ENCODE measurements around the gene QRSL1.
"Not testable (repeated sequence)": the region's sequence is repeated elsewhere in the genome, so short reads cannot be mapped to it uniquely, and the experiment has no call there.

The QRSL1 gene

GRCh38 chr6:106700581-106700980 lies 71.2 kb downstream of the QRSL1 start:
- H3K36me3 ChIP-seq (ENCODE audit: low read length) = no peaks in the 10 kb centered on the region
- H3K27me3 ChIP-seq (ENCODE audit: low read length) = no peaks in the 10 kb centered on the region
- H3K27ac ChIP-seq (ENCODE audit: low read depth, low read length) = peak overlapping the region; percentile 100
- H2AFZ ChIP-seq (ENCODE audit: low read depth, low read length, severe bottlenecking) = peak overlapping the region; percentile 54
- no peaks in the 10 kb centered on the region for H3K9me2 ChIP-seq (replicated peaks; ENCODE audit: insufficient read depth, low read length)
- peak overlapping the region; percentile 91 for H3K4me2 ChIP-seq (ENCODE audit: low read depth, low read length, poor library complexity, severe bottlenecking)
- H3K4me3 ChIP-seq (ENCODE audit: insufficient read depth, low read length, poor library complexity, severe bottlenecking) = no peak overlapping the region
- peaks cover 38% of the 10 kb centered on the region for H3F3A ChIP-seq (ENCODE audit: insufficient read depth)
- H3K9ac ChIP-seq (ENCODE audit: low read length) = peak overlapping the region; percentile 58
- no peaks in the 10 kb centered on the region for H4K20me1 ChIP-seq (ENCODE audit: low read depth, low read length)
- H3K9me3 ChIP-seq (ENCODE audit: insufficient read depth, low read length) = peaks cover 10% of the 10 kb centered on the region; the same call in 1 of the 2 replicates
- TF ChIP-seq CTCF (IDR thresholded peaks at IDR 0.05; ENCODE audit: insufficient read depth, low read length, poor library complexity, severe bottlenecking) (no peak), EZH2phosphoT487 (conservative IDR thresholded peaks at IDR 0.05; ENCODE audit: low read length) (no peak)
- no peaks in the 10 kb centered on the region for H3K79me2 ChIP-seq (ENCODE audit: insufficient read depth, low read length)

GRCh38 chr6:106701201-106701600 lies 71.8 kb downstream of the QRSL1 start:
- Histone ChIP-seq H2AFZ (ENCODE audit: low read depth, low read length, severe bottlenecking) (peak overlapping the region; percentile 54), H3K9ac (ENCODE audit: low read length) (peak overlapping the region; percentile 58), H3K4me3 (ENCODE audit: insufficient read depth, low read length, poor library complexity, severe bottlenecking) (peak overlapping the region; percentile 33), H3K9me3 (ENCODE audit: insufficient read depth, low read length) (peaks cover 16% of the 10 kb centered on the region; the same call in 1 of the 2 replicates), H3K4me2 (ENCODE audit: low read depth, low read length, poor library complexity, severe bottlenecking) (peak overlapping the region; percentile 91), H3K27ac (ENCODE audit: low read depth, low read length) (peak overlapping the region; percentile 100), H3F3A (ENCODE audit: insufficient read depth) (peaks cover 38% of the 10 kb centered on the region)
- H3K79me2 ChIP-seq (ENCODE audit: insufficient read depth, low read length); H3K27me3 ChIP-seq (ENCODE audit: low read length); H4K20me1 ChIP-seq (ENCODE audit: low read depth, low read length); H3K36me3 ChIP-seq (ENCODE audit: low read length); H3K9me2 ChIP-seq (replicated peaks; ENCODE audit: insufficient read depth, low read length): not testable (repeated sequence)

- no peak overlapping the region for H2AFZ ChIP-seq (ENCODE audit: low read depth, low read length, severe bottlenecking)
- peaks cover 38% of the 10 kb centered on the region for H3F3A ChIP-seq (ENCODE audit: insufficient read depth)
- no peak for TF ChIP-seq CTCF (IDR thresholded peaks at IDR 0.05; ENCODE audit: insufficient read depth, low read length, poor library complexity, severe bottlenecking)
- no peak for TF ChIP-seq EZH2phosphoT487 (conservative IDR thresholded peaks at IDR 0.05; ENCODE audit: low read length)
- H3K4me3 ChIP-seq (ENCODE audit: insufficient read depth, low read length, poor library complexity, severe bottlenecking) = peak overlapping the region; percentile 33
- H3K4me2 ChIP-seq (ENCODE audit: low read depth, low read length, poor library complexity, severe bottlenecking) = peak overlapping the region; percentile 91
- peaks cover 6% of the 10 kb centered on the region for H3K36me3 ChIP-seq (ENCODE audit: low read length)
- H3K9me2 ChIP-seq (replicated peaks; ENCODE audit: insufficient read depth, low read length) = no peaks in the 10 kb centered on the region
- no peaks in the 10 kb centered on the region for H3K79me2 ChIP-seq (ENCODE audit: insufficient read depth, low read length)
- H3K27me3 ChIP-seq (ENCODE audit: low read length) = no peaks in the 10 kb centered on the region
- peak overlapping the region; percentile 58 for H3K9ac ChIP-seq (ENCODE audit: low read length)
- peak overlapping the region; percentile 100 for H3K27ac ChIP-seq (ENCODE audit: low read depth, low read length)
- no peaks in the 10 kb centered on the region for H4K20me1 ChIP-seq (ENCODE audit: low read depth, low read length)
- peaks cover 16% of the 10 kb centered on the region; the same call in 1 of the 2 replicates for H3K9me3 ChIP-seq (ENCODE audit: insufficient read depth, low read length)
Observed at GRCh38 chr6:106702046-106702445, 72.7 kb downstream of the QRSL1 start.

- H3K4me3 ChIP-seq (ENCODE audit: insufficient read depth, low read length, poor library complexity, severe bottlenecking) = peak overlapping the region; percentile 46
- H4K20me1 ChIP-seq (ENCODE audit: low read depth, low read length) = no peaks in the 10 kb centered on the region
- peaks cover 16% of the 10 kb centered on the region; the same call in 1 of the 2 replicates for H3K9me3 ChIP-seq (ENCODE audit: insufficient read depth, low read length)
- no peaks in the 10 kb centered on the region for H3K9me2 ChIP-seq (replicated peaks; ENCODE audit: insufficient read depth, low read length)
- H3K27me3 ChIP-seq (ENCODE audit: low read length) = no peaks in the 10 kb centered on the region
- peak overlapping the region; percentile 91 for H3K4me2 ChIP-seq (ENCODE audit: low read depth, low read length, poor library complexity, severe bottlenecking)
- H3K36me3 ChIP-seq (ENCODE audit: low read length) = peaks cover 6% of the 10 kb centered on the region
- peaks cover 38% of the 10 kb centered on the region for H3F3A ChIP-seq (ENCODE audit: insufficient read depth)
- H3K27ac ChIP-seq (ENCODE audit: low read depth, low read length) = peak overlapping the region; percentile 100
- TF ChIP-seq EZH2phosphoT487 (conservative IDR thresholded peaks at IDR 0.05; ENCODE audit: low read length) = no peak
- no peak for TF ChIP-seq CTCF (IDR thresholded peaks at IDR 0.05; ENCODE audit: insufficient read depth, low read length, poor library complexity, severe bottlenecking)
- H2AFZ ChIP-seq (ENCODE audit: low read depth, low read length, severe bottlenecking) = no peak overlapping the region
- peak overlapping the region; percentile 72 for H3K9ac ChIP-seq (ENCODE audit: low read length)
- no peaks in the 10 kb centered on the region for H3K79me2 ChIP-seq (ENCODE audit: insufficient read depth, low read length)
Observed at GRCh38 chr6:106702451-106703110, 73.2 kb downstream of the QRSL1 start.

All from SU-DHL-6 (cell line).